ENCODE measurements around the gene TRMT10B.
"Not testable (repeated sequence)": the region's sequence is repeated elsewhere in the genome, so short reads cannot be mapped to it uniquely, and the experiment has no call there.

Gene TRMT10B

DNA sequence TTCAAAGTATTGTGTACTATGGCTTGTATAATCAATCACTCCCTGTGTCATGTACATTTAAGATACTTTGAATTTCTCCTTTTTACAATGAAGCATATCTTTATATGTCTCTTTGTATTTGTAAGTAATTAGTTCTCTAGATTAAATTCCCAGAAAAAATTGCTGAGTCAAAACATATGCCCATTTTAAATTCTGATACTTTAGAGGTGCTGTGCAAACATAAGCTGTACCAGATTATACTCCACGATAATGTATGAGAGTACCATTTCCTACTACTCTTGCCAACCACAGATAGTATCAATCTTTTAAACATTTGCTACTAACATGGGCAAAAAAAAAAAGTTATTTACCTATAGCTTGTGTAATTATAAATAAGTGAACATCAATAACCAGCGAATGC is 65.2 kb downstream of the TRMT10B start:
- no peak overlapping the region for H3K27ac ChIP-seq
- TF ChIP-seq, protein P1, sequence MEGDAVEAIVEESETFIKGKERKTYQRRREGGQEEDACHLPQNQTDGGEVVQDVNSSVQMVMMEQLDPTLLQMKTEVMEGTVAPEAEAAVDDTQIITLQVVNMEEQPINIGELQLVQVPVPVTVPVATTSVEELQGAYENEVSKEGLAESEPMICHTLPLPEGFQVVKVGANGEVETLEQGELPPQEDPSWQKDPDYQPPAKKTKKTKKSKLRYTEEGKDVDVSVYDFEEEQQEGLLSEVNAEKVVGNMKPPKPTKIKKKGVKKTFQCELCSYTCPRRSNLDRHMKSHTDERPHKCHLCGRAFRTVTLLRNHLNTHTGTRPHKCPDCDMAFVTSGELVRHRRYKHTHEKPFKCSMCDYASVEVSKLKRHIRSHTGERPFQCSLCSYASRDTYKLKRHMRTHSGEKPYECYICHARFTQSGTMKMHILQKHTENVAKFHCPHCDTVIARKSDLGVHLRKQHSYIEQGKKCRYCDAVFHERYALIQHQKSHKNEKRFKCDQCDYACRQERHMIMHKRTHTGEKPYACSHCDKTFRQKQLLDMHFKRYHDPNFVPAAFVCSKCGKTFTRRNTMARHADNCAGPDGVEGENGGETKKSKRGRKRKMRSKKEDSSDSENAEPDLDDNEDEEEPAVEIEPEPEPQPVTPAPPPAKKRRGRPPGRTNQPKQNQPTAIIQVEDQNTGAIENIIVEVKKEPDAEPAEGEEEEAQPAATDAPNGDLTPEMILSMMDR (IDR thresholded peaks at IDR 0.05) = no peak
- DNase-seq (ENCODE audit: low spot score) = no peak
- H3K4me3 ChIP-seq = no peak overlapping the region

DNA sequence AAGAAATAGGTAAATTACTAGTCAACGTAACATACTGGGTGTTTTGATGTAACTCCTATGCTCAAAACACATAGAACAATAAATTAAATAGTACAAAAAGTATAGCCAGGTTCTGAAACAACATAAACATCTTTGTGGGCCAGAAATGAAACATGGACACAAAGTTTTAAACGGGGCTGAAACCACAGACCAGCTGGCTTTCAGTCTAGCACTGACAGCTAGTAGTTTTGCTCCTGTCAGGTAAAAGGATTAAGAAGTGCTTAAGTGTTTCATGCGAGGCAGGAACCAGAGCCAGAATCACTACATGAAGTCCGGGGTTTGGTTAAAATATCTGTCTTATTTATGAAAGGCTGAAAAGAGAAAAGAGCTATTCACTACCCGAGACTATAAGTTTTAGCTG is 66.5 kb downstream of the TRMT10B start:
- TF ChIP-seq, protein P1 (IDR thresholded peaks at IDR 0.05) = no peak
- no peak for DNase-seq (ENCODE audit: low spot score)
- Histone ChIP-seq H3K4me3 (no peak overlapping the region), H3K27ac (no peak overlapping the region)

DNA sequence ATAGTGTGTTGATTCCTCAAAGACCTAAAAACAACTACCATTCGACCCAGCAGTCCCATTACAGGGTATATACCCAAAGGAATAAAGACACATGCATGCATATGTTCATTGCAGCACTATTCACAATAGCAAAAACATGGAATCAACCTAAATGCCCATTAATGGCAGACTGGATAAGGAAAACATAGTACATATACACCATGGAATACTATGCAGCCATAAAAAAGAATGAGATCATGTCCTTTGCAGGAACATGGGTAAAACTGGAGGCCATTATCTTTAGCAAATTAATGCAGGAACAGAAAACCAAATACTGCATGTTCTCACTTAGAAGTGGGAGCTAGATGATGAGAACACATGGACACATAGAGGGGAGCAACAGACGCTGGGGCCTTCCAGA is 71.6 kb downstream of the TRMT10B start:
- H3K27ac ChIP-seq; H3K4me3 ChIP-seq; DNase-seq (ENCODE audit: low spot score): not testable (repeated sequence)

DNA sequence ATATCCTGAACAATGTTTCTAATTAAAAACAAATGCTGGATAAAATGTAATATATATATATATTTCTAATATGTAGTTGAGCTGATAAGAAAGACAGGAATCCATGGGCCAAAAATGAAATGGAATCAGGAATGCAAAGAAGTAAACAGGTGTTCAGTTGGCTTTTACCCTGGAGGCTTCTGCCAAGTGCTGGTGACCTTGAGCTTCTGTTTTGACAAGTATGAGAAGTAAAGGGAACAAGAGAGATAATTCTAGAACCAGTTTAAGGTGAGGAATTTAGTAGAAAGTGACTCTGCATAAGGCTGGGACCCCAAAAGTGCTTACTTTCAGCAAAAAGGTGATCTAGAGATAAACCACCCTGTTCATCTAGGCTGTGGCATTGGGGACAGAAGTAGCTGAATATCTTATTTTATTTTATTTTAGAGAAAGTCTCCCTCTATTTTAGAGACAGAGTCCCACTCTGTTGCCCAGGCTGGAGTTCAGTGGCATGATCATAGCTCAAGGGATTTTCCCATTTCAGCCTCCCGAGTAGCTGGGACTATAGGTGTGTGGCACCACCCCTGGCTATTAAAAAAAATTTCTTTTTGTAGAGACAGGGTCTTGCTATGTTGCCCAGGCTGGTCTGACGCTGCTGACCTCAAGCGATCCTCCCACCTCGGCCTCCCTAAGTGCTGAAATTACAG is 74.0 kb downstream of the TRMT10B start:
- no peak overlapping the region for H3K27ac ChIP-seq
- DNase-seq (ENCODE audit: low spot score) = no peak
- TF ChIP-seq, protein P1 (IDR thresholded peaks at IDR 0.05) = no peak
- H3K4me3 ChIP-seq = no peak overlapping the region
